Activated effector memory CD4-positive, alpha-beta T cell treated with anti-CD3 and anti-CD28 coated beads, Interleukin-2, amount 50 U/mL, for 16 hours (primary cell): ENCODE measurements around the gene COL18A1.
A peak's percentile ranks its signal among the peaks of the same experiment; 100 is the strongest.

ENCODE experiments used
- DNase-seq: peaks from one replicate; pipeline ENCODE4 v3.0.0-alpha.2; 2020

The COL18A1 gene

GRCh38 chr21:45470773-45471524, 66.0 kb downstream of the COL18A1 start:
- DNase-seq: peak; percentile 80

- no peak for DNase-seq
Measured at GRCh38 chr21:45471525-45472221, 66.7 kb downstream of the COL18A1 start.

GRCh38 chr21:45472445-45473365, 67.7 kb downstream of the COL18A1 start:
- no peak for DNase-seq

GRCh38 chr21:45473496-45474322, 68.7 kb downstream of the COL18A1 start:
- DNase-seq: no peak

GRCh38 chr21:45474323-45474950, 69.5 kb downstream of the COL18A1 start:
- DNase-seq: no peak

GRCh38 chr21:45475004-45475685, 70.2 kb downstream of the COL18A1 start:
- no peak for DNase-seq

- DNase-seq: no peak
Measured at GRCh38 chr21:45475797-45476570, 71.0 kb downstream of the COL18A1 start.

- no peak for DNase-seq
Measured at GRCh38 chr21:45476582-45476981, 71.6 kb downstream of the COL18A1 start.

GRCh38 chr21:45477176-45478114, 72.5 kb downstream of the COL18A1 start:
- no peak for DNase-seq

- DNase-seq: peak; percentile 91
Measured at GRCh38 chr21:45478115-45478801, 73.3 kb downstream of the COL18A1 start.

- DNase-seq: no peak
Measured at GRCh38 chr21:45478816-45479669, 74.1 kb downstream of the COL18A1 start.

- peak; percentile 68 for DNase-seq
Measured at GRCh38 chr21:45479691-45480675, 75.0 kb downstream of the COL18A1 start.

- DNase-seq: no peak
Measured at GRCh38 chr21:45480701-45481500, 75.9 kb downstream of the COL18A1 start.

GRCh38 chr21:45481566-45481965, 76.6 kb downstream of the COL18A1 start:
- DNase-seq: no peak
